ENCODE data around the gene TUBG1. TPM values are rescaled to one million over a fixed set of nuclear protein-coding genes. Genes with fewer than 3 reads are reported as not detected.

The TUBG1 gene
- total and polyA plus RNA-seq, 10 of the 15 experiments (the other 5 are each of a cell fraction or from before 2014, with no cell fraction given): 40.0 to 256 (median 107) TPM

DNA sequence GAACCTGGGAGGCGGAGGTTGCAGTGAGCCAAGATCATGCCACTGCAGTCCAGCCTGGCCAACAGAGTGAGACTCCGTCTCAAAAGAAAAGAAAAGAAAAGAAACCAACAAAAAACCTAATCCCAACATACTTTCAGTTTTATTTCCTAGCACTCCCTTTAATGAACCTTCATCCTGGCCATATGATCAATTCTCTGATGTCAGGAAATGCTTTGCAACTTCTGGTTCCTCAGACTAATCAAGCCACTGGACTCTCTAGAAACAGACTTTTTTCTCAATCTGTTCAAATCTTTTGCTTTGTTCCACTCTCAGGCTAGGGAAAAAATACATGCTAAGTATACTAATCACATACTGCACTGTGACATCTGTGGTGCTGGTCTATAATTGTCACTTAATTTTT, 18.6 kb upstream of the TUBG1 start (continued):
- TF ChIP-seq SMAD1 (IDR thresholded peaks at IDR 0.05; ENCODE audit: low read depth, partially characterized antibody) (no peak), GABPA (IDR thresholded peaks at IDR 0.05; ENCODE audit: low read depth) (no peak), SP1 (IDR thresholded peaks at IDR 0.05; ENCODE audit: low read depth, low read length) (no peak), EED (IDR thresholded peaks at IDR 0.05; ENCODE audit: low read depth) (no peak), ATF2 (IDR thresholded peaks at IDR 0.05; ENCODE audit: low read length) (no peak), CBX5 (IDR thresholded peaks at IDR 0.05; ENCODE audit: low read depth) (no peak)

DNA sequence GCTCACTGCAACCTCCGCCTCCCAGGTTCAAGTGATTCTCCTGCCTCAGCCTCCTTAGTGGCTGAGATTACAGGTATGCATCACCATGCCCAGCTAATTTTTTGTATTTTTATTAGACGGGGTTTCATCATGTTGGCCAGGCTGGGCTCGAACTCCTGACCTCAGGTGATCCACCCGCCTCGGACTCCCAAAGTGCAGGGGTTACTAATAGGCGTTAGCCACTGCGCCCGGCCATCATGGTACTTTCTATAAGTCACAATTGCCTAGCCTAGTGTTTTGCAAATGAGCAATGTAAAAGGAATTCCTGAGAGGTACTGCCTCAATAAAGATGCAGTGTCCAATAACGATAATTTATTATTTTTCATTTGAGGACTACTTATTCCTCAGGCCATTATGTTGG, 18.1 kb upstream of the TUBG1 start:
- ChIA-PET RAD21 (ENCODE audit: unreplicated experiment) (interaction anchor here (0.6 kb wide), 1 partner anchor 14 kb away, joined by 4 read pairs; no protein-coding TSS in a partner anchor), POLR2A (no interaction called here), CTCF (interaction anchor here (0.8 to 1.6 kb wide), 5 partner anchors 10 to 172 kb away, joined by 3 to 8 read pairs (median 3); partner anchors contain the start of gene PSMC3IP), SMC1A (ENCODE audit: uncharacterized antibody, unreplicated experiment) (interaction anchor here (0.5 to 1.3 kb wide), 4 partner anchors 8 to 347 kb away, joined by 3 to 4 read pairs (median 3); no protein-coding TSS in a partner anchor)
- Histone ChIP-seq H4K20me1 (ENCODE audit: control insufficient read depth, insufficient read depth) (no peaks in the 10 kb centered on the region; the same call in 1 of the 2 replicates), H3K4me1 (ENCODE audit: control insufficient read depth, insufficient read depth, low read length) (peaks cover 17% of the 10 kb centered on the region), H3K9ac (ENCODE audit: control insufficient read depth, insufficient read depth, low read length) (no peak overlapping the region), H3K27me3 (replicated peaks in 1 of 2; ENCODE audit: control insufficient read depth in 2 of 2, insufficient read depth in 2 of 2, low read length in 1 of 2) (no peaks in the 10 kb centered on the region), H3K79me2 (ENCODE audit: control insufficient read depth, insufficient read depth, low read length) (peaks cover 1% of the 10 kb centered on the region; the same call in 1 of the 2 replicates), H3K4me2 (ENCODE audit: control insufficient read depth, insufficient read depth) (no peak overlapping the region), H3K4me3 (no peak overlapping the region), H2AFZ (ENCODE audit: control insufficient read depth, low read depth, low read length) (no peak overlapping the region), H3K36me3 (ENCODE audit: control insufficient read depth in 2 of 2, insufficient read depth in 2 of 2, low read length in 1 of 2) (peaks cover 0 to 27% of the 10 kb centered on the region in 2 experiments; a peak in 3 of 4 replicates), H3K9me3 (replicated peaks; ENCODE audit: control insufficient read depth, insufficient read depth, low read length) (no peaks in the 10 kb centered on the region), H3K27ac (ENCODE audit: control insufficient read depth, insufficient read depth) (no peak overlapping the region)
- intact Hi-C loops (cut with micrococcal nuclease; ENCODE audit: unreplicated experiment) (no loop called here), in situ Hi-C loops (cut with MboI) (no loop called here)
- ATAC-seq (no peak), FAIRE-seq (no peak), DNase-seq (ENCODE audit: low read depth, low spot score) (no peak)
- no TSS peak for BruUV-seq (replicated peaks)
- WGBS (ENCODE audit: insufficient coverage, insufficient replicate concordance, low lambda C conversion rate, missing lambda C conversion rate): 95% methylated on average over 9 of the region's 9 CpGs
- TF ChIP-seq, protein P1, sequence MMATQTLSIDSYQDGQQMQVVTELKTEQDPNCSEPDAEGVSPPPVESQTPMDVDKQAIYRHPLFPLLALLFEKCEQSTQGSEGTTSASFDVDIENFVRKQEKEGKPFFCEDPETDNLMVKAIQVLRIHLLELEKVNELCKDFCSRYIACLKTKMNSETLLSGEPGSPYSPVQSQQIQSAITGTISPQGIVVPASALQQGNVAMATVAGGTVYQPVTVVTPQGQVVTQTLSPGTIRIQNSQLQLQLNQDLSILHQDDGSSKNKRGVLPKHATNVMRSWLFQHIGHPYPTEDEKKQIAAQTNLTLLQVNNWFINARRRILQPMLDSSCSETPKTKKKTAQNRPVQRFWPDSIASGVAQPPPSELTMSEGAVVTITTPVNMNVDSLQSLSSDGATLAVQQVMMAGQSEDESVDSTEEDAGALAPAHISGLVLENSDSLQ (IDR thresholded peaks at IDR 0.05): no peak
- TF ChIP-seq KDM1A (IDR thresholded peaks at IDR 0.05; ENCODE audit: borderline replicate concordance) (no peak), EED (IDR thresholded peaks at IDR 0.05; ENCODE audit: low read depth) (no peak), FOS (IDR thresholded peaks at IDR 0.05; ENCODE audit: borderline replicate concordance, extremely low read depth, insufficient read length) (no peak), ASH2L (IDR thresholded peaks at IDR 0.05; ENCODE audit: borderline replicate concordance, low read depth) (no peak), TAF1 (IDR thresholded peaks at IDR 0.05; ENCODE audit: borderline replicate concordance, low read depth, low read length) (no peak), POLR2A (IDR thresholded peaks at IDR 0.05; ENCODE audit: low read depth, low read length) (no peak), SMARCA5 (IDR thresholded peaks at IDR 0.05) (no peak), ZBTB33 (IDR thresholded peaks at IDR 0.05) (no peak), ZNF384 (IDR thresholded peaks at IDR 0.05; ENCODE audit: borderline replicate concordance, low read depth, low read length) (no peak), RB1 (IDR thresholded peaks at IDR 0.05; ENCODE audit: borderline replicate concordance) (no peak)
- TF ChIP-seq, protein P2, sequence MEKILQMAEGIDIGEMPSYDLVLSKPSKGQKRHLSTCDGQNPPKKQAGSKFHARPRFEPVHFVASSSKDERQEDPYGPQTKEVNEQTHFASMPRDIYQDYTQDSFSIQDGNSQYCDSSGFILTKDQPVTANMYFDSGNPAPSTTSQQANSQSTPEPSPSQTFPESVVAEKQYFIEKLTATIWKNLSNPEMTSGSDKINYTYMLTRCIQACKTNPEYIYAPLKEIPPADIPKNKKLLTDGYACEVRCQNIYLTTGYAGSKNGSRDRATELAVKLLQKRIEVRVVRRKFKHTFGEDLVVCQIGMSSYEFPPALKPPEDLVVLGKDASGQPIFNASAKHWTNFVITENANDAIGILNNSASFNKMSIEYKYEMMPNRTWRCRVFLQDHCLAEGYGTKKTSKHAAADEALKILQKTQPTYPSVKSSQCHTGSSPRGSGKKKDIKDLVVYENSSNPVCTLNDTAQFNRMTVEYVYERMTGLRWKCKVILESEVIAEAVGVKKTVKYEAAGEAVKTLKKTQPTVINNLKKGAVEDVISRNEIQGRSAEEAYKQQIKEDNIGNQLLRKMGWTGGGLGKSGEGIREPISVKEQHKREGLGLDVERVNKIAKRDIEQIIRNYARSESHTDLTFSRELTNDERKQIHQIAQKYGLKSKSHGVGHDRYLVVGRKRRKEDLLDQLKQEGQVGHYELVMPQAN (conservative IDR thresholded peaks at IDR 0.05): no peak
